ENCODE results near the gene LRP11. TPM values are rescaled to one million over a fixed set of nuclear protein-coding genes. Genes with fewer than 3 reads are reported as not detected.
"Not testable (repeated sequence)": the region's sequence is repeated elsewhere in the genome, so short reads cannot be mapped to it uniquely, and the experiment has no call there.

The LRP11 gene, protein sequence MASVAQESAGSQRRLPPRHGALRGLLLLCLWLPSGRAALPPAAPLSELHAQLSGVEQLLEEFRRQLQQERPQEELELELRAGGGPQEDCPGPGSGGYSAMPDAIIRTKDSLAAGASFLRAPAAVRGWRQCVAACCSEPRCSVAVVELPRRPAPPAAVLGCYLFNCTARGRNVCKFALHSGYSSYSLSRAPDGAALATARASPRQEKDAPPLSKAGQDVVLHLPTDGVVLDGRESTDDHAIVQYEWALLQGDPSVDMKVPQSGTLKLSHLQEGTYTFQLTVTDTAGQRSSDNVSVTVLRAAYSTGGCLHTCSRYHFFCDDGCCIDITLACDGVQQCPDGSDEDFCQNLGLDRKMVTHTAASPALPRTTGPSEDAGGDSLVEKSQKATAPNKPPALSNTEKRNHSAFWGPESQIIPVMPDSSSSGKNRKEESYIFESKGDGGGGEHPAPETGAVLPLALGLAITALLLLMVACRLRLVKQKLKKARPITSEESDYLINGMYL
- 10 to 100 TPM; 28.8 to 44.7 TPM for total RNA-seq
- 16.8 TPM for polyA plus RNA-seq (ENCODE audit: insufficient read depth, low read depth, low replicate concordance)
- long read RNA-seq, donor 1, transcript LRP11-201 (7 exons, 3,260 nt), result major isoform, 13 of 30 reads
- long read RNA-seq, donor 1, partial matches to known transcripts, result 17 of 30 reads
- long read RNA-seq, donor 1, other reads (novel, unspliced or antisense), result 0 of 30 reads
- long read RNA-seq, donor 2, partial matches to known transcripts, result 0 of 4 reads
- long read RNA-seq, donor 2, other reads (novel, unspliced or antisense), result 0 of 4 reads

DNA sequence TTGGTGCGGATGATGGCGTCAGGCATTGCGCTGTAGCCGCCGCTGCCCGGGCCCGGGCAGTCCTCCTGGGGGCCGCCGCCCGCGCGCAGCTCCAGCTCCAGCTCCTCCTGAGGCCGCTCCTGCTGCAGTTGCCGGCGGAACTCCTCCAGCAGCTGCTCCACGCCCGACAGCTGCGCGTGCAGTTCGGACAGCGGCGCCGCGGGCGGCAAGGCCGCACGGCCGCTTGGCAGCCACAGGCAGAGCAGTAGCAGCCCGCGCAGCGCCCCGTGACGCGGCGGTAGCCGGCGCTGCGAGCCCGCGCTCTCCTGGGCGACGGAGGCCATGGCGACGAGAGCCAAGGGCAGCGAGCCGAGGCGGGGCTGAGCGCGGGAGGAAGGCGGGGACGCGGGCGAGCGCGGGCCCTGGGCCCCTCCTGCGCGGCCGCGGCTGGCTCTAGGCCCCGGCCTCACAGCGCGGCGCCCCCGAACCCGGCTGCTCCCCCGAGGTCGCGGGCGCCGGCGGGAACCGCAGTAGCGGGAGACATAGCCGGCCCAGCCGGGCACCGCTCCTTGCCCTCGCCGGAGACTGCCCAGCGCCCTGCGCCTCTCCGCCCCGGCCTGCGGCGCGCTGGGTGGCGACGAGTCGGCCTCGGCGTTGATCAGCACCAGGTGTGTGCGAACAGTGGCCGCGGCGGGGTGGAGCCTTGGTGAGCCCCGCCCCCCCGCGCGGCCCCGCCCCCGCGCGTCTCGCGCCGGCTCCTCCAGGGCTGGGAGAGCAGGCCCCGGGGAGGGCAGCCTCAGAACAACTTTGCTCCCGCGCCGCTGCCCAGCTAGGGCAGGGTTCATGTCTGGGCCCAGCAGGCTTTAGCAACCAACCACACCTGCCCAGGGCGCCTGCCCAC lies at the start of gene LRP11:
LRP11 (minus strand) TSS at position 662 of the 880 bp plus-strand sequence; CDS start at position 323, 339 bp downstream.
- Histone ChIP-seq H3K36me3 (ENCODE audit: low read depth, missing control alignments) (no peaks in the 10 kb centered on the region), H3K27me3 (no peaks in the 10 kb centered on the region), H3K9me3 (no peaks in the 10 kb centered on the region), H3K27ac (peak within 1 kb of the TSS; percentile 87 to 92), H3K4me3 (peak within 1 kb of the TSS; percentile 80 to 86), H3K4me1 (peaks cover 10% of the 10 kb centered on the region)
- intact Hi-C loops (cut with DNase I; ENCODE audit: low total_unique reads), result no loop called here
- DNase-seq, result peak; percentile 95
- TF ChIP-seq, protein P1, sequence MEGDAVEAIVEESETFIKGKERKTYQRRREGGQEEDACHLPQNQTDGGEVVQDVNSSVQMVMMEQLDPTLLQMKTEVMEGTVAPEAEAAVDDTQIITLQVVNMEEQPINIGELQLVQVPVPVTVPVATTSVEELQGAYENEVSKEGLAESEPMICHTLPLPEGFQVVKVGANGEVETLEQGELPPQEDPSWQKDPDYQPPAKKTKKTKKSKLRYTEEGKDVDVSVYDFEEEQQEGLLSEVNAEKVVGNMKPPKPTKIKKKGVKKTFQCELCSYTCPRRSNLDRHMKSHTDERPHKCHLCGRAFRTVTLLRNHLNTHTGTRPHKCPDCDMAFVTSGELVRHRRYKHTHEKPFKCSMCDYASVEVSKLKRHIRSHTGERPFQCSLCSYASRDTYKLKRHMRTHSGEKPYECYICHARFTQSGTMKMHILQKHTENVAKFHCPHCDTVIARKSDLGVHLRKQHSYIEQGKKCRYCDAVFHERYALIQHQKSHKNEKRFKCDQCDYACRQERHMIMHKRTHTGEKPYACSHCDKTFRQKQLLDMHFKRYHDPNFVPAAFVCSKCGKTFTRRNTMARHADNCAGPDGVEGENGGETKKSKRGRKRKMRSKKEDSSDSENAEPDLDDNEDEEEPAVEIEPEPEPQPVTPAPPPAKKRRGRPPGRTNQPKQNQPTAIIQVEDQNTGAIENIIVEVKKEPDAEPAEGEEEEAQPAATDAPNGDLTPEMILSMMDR (IDR thresholded peaks at IDR 0.05), result no peak
- TF ChIP-seq POLR2A (IDR thresholded peaks at IDR 0.05), result no peak
- 0 to 2% methylated on average over 5 to 42 of the region's 110 CpGs for WGBS, 2 donors

DNA sequence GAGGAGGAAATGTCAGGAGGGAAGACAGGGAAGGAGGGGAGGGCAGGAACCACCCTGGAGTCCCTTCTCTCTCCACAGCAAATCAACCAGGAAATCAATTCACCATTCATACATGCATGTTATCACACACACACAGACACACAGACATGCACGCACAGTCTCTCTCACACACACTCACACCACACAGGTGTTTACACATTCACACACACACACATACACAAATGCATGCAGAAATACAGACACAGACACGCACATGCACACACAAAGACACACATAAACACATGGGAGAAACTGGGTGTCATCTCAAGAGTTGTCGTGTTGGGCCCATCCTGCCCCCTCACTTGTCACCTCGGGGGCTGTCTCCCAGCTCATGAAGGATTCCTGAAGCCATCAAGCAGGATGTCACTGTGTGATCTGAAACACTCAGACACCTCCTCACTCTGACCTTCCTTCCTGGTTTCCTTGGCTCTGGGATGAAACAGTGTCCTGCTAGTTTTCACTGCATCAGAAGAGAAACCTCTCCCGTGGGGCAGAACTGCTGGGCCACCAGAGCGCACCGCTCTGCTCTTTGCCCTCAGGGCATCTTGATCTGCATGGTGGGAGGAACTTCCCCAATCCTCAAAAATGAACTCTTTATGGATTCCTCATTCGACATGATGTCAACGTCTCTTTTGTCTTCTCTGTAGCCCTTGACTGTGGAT lies 49.5 kb upstream of the LRP11 start:
- TF ChIP-seq POLR2A (IDR thresholded peaks at IDR 0.05), result no peak
- TF ChIP-seq, protein P1 (IDR thresholded peaks at IDR 0.05), result no peak
- no peak for DNase-seq
- WGBS, 2 donors, result 83 to 85% methylated on average over 8 to 9 of the region's 9 CpGs

DNA sequence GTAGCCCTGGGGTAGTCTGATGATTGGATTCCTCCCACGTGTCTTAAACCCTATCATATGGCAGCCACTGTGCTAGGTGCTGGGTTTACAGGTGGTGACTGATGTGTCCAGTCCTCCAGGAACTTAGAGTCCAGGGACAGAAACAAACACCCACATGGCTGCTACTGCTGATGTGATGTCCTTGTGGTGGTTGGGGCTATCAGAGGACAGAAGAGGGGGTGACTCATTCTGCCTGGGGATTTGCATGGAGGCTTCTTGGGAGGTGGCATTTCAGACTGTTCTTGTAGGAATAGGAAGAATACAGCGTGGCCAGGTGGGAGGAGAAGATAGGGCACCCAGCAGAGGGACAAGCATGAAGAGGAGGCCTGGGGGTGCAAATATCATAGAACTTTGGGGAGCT lies 48.9 kb upstream of the LRP11 start:
- no peak overlapping the region for H3K27ac ChIP-seq
- 71 to 79% methylated on average over 2 of the region's 2 CpGs for WGBS, 2 donors
- intact Hi-C loops (cut with DNase I; ENCODE audit: low total_unique reads), result no loop called here
- no peak overlapping the region for H3K4me3 ChIP-seq
- H3K27me3 ChIP-seq, result no peaks in the 10 kb centered on the region
- no peaks in the 10 kb centered on the region for H3K9me3 ChIP-seq
- no peaks in the 10 kb centered on the region for H3K36me3 ChIP-seq (ENCODE audit: low read depth, missing control alignments)
- TF ChIP-seq, protein P1 (IDR thresholded peaks at IDR 0.05), result no peak
- no peak for TF ChIP-seq POLR2A (IDR thresholded peaks at IDR 0.05)
- no peaks in the 10 kb centered on the region for H3K4me1 ChIP-seq
- DNase-seq, result no peak

More for the DNA sequence above, 49.5 kb upstream of the LRP11 start:
- no peaks in the 10 kb centered on the region for H3K4me1 ChIP-seq
- H3K27me3 ChIP-seq, result no peaks in the 10 kb centered on the region
- H3K27ac ChIP-seq, result no peak overlapping the region
- H3K9me3 ChIP-seq, result no peaks in the 10 kb centered on the region
- intact Hi-C loops (cut with DNase I; ENCODE audit: low total_unique reads), result no loop called here
- H3K4me3 ChIP-seq, result no peak overlapping the region
- H3K36me3 ChIP-seq (ENCODE audit: low read depth, missing control alignments), result no peaks in the 10 kb centered on the region

DNA sequence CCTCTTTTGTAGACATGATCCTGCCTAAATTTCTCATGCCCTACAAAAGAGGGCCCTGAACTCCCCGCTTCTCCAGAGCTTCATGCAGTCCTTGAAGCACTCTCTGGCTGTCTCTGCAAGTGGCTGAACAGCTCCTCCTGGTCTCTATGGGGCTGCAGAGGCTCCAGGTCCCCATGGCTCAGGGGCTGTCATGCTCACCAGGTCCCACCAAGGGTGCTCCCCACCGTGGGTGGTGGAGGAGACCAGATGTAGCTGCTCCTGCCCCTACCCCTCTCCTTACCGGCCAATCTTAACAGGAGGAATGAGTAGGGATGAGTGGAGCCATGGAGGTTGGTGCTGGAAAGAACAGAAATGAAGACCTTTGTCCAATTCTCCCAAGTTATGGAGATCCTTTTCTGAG lies 48.5 kb upstream of the LRP11 start:
- not testable (repeated sequence) for H3K4me3 ChIP-seq

More for the DNA sequence above, 48.5 kb upstream of the LRP11 start:
- H3K27ac ChIP-seq; DNase-seq; H3K27me3 ChIP-seq; intact Hi-C loops (cut with DNase I; ENCODE audit: low total_unique reads); H3K4me1 ChIP-seq; H3K9me3 ChIP-seq; H3K36me3 ChIP-seq (ENCODE audit: low read depth, missing control alignments): not testable (repeated sequence)
- WGBS, 2 donors, result 77 to 84% methylated on average over 2 to 3 of the region's 3 CpGs
